ENCODE measurements around the gene SELENOO.

Gene SELENOO

DNA sequence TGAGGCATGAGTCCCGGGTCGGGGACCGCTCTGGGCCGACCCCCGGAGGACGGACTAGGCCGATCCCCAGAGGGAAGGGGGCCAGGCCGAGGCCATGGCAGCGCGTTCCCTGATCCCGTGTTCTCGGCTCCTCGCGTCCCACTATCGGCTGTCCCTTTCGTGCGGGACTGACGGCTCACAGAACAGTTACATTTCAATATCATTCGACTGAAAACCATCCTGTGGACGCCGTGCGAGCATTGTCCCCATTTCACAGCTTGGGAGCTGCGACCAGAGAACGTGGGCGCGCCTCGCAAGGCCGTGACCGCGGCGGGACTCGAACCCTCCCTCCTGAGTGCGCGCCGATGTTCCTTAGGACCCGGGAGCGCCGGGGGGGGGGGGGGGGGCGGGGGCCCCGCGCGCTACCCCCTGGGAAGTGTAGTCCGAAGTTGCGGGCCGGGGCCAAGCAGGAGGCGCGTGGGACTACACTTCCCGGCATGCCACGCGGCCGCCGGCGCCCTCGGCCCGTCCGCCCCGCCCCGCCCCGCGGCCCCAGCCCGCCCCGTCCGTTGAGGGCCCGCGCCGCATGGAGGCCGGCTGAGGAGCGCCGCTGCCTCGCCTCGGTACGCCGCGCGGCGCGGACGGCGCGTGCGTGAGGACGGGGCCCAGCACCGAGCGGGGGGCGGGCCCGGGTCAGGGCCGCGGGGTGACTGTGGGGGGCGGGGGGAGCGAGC is 15.3 kb upstream of the SELENOO start, which contains the start of gene TRABD:
TRABD (plus strand) TSS at position 539 of the 713 bp plus-strand sequence. CDS start 7,148 bp downstream, outside the sequence.
- peak; percentile 31 for DNase-seq

DNA sequence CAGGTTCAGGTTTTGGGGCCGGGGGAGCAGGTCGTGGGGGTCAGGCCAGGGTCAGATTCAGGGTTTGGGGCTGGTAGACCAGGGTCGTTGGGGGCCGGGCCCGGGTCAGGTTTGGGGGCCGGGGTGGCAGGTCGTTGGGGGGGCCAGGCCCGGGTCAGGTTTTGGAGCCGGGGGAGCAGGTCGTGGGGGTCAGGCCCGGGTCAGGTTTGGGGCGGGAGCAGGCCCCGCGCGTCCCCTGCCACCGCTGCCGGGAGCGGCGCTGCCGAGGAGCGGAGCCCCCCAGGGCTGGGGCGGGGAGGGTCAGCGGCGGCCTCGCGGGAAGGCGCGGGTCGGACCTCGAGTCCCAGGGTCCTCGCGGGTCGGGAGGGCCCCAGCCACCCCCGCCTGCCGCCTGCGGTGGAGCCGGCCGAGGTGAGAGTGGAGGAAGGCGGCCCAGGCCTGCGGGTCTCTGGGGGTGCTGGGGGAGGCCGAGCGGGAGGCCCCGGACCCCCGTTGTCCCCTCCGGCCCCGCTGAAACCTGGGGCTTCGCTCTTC is 14.6 kb upstream of the SELENOO start:
- no peak for DNase-seq

DNA sequence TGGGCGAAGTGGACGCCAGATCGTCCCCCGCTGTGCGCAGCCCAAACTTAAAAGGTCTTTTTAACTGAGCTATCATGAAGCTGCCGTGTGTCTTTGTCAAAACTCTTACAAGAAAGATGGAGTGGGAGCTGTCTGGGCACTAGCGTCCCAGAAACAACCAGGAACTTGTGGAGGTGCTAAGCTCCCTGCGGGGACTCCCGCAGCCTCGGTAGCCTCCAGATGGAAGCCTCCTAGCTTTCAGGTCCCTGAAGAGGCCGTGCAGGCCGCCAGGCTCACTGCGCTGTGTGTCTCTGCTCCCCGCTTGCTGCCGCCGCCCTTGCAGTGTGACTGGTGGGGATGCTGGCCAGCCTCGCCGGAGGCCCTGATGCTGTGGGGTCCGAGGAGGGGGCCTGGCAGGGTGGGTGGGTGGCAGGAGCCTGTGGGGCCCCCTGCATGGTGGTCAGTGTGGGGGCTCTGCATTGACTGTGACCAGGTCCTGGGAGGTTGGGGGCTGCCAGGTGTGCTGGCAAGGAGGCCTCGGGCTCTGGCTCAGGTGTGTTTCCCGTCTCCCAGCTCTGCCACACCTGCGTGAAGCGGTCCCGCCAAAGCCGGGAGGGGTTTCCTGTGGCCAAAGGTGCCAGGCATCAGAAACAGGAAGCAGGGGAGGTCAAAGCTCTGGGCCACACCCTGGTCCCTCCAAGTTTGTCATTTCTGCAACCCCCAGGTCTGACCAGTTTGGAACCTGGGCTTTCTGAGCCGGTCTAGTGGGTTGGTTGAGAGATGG is 13.9 kb upstream of the SELENOO start:
- DNase-seq, result no peak

DNA sequence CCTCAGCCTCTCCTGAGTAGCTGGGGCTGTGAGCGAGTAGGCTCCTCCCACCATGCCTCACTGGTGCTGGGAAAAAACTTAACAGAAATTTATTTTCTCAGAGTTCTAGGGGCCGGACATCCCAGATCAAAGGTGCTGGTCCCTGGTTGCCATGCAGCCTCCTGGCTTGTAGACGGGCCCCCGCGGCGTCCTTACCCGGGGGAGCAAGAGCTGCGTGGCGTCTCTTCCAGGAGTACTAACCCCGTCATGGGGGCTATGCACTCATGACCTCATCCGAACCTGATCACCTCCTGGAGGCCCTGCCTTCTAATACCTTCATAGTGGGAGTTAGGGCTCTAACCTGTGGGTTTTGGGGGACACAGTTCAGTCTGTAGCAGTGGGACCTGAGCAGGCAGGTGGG is 12.5 kb upstream of the SELENOO start:
- DNase-seq, result no peak

DNA sequence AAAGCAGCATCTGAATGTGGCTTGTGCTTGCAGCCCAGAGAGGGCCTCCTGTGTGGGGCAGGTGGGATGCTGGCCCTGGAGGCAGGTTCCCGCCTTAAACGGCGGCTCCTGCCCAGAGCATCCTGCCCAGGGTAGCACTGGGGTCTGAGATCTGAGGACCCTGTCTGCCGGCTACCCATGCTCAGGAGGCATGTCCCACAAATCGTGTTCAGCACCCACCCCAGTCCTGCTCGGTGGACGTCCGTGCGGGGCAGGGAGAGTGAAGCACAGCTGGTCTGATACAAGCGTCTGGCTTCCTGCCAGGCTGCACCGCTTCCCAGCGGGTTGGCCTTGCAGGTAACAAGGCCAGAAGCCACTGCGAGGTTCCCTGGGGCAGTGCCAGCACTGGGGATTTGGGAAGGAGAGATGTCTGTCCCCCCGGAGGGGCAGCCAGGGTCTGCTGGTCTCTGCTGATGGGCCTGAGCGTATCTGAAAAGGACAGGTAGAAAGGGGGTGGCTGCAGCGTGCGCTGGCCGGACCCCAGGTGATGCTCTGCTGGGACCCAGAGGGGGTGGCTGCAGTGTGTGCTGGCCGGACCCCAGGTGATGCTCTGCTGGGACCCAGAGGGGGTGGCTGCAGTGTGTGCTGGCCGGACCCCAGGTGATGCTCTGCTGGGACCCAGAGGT is 11.5 kb upstream of the SELENOO start:
- no peak for DNase-seq

DNA sequence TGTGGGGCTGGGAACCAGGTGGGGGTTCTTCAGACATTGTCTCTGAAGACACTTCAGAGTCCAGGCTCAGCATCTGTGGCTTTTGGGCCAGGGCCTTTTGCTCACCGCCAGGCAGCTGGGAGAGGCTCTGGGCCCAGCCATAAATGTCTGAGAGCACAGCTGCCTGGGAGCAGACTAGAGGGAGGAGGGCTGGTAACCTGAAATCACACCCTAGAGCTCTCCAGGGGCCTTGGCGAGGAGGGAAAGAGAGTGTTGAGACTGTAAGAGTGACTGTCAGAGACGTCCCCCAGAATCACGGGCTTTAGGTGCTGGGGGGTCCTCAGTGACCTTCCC is 11.0 kb upstream of the SELENOO start:
- no peak for DNase-seq

DNA sequence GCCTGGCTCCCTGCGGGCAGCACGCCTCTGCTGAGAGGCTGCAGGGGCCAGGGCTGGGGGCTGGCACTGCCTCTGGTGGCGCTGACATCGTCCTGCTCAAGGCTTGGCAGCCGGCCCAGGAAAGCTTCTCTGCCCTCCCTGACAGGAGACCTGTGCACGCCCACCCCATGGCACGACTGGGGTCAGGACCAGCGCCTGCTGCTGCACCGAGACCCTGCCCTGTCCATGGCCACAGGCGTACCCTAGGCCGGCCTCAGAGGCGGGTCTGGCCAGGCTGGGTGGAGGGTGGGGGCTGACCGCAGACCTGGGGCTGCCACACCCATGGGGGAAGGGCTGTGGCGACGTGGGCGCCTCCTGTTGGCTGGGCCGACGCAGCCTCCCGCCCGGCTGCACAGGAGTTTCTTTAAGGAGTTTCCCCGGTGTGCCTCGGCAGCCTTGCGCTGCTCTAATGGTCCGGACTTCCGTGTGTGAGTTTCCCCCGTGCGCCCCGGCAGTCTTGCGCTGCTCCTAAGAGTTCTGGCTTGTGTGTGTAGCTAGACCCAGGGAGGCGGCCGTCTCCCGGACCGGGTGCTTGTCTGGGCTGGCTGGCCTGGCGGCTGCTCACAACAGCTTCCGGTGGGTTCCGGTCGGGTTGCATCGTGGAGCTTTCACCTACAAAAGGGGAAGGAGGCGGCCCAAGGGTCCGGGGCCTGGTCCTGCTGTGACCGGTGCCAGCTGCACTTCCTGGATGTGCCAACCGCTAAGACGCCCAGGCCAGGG is 10.4 kb upstream of the SELENOO start:
- DNase-seq, result no peak

DNA sequence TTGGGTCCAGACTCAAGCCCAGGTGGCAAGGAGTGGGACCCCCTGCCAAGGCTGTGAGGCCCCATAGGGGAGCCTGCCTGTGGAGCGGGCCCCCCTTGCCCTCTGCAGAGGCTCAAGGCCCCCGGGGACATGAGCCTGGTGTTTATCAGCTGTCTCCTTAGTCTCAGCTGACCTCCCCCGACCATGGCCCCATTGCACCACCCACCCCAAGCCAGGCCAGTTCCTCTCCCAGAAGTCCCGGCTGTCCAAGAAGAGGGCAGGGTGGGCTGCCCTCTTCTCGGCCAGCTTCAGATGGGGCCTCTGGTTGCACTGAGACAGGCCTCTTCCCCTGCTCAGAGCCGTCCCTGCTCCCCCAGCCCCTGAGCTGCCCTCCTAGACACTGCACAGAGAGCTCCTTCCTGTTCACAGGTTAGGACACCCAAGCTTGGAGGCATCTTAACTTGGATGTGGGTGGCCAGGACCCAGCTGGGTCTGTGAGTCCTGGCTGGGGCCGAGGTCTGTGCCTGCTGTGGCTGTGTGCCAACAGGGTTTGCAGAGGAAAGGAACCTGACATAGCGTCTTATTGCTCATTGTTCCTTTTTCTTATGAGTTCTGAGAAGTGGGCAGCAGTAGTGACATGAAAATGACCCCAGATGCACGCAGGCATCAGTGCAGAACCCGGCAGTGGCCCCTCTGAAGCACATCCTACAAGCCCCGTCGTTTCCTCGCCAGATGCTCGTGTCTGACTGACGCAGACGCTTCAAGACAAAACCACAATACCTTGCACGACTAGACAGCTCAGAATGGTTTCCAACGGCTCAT is 9.7 kb upstream of the SELENOO start:
- no peak for DNase-seq

DNA sequence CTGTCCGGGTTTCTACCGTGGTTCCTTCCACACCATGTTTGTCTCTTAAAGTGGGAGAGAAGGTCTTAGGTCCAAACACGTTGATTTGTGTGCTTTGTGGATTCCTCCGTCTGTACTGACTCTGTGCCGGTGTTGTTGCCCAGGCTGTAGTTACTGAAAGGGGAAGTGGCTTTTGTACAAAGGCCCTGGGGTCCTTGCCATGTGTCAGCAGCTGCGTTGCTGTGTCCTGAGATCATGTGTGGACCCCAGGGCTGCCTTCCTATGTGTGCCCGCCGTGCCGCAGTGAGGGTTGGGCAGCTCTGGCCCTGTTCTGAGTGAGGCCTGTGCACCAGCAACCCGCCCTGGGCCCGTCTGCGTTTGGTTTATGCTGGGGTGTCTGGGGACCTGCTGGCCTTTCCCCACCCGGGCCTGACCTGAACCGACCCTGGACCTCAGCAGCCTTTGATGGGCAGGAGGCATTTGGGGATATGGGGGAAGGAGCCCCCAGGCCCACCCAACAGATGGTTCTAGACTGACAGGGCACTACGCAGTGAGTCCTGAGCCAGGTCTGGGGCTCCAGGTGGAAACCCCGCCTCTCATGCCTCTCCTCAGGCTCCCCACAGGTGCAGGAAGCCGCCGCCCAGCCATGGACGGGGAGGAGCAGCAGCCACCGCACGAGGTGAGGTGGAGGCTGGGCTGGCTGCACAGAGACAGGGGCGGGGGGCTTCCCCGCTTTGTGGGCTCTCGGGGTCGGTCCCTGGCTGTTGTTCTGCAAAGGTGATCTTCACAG is 8.2 kb upstream of the SELENOO start:
- DNase-seq, result no peak

DNA sequence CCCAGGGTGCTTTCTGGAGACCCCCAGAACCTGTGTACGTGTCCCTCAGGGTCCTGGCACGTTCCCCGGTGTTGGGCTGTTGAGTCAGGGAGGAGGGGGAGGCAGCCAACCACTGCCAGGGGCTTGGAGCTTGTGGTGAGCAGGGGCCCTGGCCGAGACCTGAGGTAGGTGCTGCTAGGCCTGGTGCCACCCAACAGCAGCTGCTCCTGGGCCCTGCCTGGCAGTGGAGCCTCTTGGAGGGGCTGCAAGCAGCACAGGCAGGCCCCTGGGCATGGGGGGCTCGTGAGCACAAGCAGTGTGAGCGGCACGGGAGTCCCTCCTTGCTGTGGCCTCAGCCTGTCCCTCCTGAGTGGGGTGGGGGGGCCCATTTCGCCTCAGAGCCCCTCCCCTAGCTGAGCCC is 7.2 kb upstream of the SELENOO start:
- DNase-seq, result no peak

DNA sequence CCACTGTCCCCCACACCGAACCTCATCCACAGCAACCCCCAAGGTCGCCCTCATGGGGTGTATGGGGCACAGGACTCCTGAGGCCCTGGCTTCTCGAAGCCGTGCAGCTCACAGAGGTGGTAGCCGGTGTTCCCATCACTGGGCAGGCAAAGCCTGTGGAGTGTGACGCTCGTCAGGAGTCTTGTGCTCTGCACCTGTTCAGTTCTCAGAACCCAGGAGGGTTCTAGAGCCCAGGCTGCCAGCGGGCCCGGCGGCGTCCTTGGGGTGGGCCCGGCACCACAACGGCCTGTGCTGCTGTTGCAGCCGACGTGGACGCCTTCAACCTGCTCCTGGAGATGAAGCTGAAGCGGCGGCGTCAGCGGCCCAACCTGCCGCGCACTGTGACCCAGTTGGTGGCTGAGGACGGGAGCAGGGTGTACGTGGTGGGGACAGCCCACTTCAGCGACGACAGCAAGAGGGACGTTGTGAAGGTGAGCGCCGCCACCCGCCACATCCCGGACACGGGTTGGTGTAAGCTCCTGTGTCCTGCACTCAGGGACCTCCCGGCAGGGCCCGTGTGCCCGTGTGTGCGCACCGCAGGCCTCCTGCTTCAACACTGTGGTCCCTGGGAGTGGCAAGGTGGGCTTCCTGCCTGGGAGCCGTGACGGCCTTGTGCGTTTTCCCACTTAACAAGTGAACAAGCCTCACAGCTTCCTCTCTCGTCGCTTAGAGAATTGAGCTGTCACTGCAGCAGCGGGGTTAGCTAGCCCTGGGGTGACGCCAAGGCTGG is 6.6 kb upstream of the SELENOO start:
- DNase-seq, result no peak

DNA sequence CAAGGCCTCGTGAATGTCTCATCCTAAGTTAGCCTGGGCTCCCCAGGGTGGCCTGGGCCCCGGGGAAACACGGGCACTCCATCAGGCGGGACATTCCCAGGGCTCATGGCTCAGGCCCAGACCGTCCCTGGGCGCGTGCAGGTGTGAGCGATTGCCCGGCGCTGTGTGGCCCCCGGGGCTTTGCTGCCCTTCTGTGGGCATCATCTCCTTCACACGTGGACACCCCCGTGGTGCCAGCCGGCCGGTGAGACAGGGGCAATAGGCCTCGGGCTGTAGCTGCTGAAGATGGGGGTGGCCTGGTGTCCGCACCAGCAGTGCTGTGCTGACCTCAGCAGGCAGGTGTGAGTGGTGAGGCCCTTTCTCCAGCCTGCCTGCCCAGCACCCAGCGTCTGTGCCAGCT is 4.6 kb upstream of the SELENOO start:
- no peak for DNase-seq

DNA sequence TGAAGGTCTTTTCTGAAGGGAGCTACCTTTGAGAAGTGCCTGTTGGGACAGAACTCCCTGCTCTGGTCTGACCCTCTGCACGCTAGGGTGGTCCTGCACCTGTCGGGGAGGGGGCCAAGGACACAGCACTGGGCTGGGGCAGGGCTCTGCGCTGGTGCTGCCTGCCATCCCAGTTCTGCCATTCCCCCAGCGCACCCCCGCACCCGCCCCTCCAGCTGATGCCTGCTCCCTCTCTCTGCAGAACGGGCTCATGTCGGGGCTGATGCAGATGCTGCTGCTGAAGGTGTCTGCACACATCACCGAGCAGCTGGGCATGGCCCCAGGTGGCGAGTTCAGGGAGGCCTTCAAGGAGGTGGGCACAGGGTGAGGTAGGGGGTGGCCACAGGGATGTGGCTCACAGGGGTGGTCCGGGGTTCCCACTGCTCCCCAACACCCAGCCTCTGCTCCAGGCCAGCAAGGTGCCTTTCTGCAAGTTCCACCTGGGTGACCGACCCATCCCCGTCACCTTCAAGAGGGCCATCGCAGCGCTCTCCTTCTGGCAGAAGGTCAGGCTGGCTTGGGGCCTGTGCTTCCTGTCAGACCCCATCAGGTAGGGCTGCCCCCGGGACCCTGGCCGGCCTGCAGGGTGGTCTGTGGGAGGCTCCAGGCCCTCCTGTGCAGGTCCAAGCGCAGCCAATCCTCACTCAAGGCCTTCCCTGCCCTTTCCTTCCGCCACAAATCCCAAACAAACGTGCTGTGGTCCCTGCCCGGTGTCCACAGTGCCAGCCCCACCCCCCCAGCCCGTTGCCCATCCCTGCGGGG is 3.6 kb upstream of the SELENOO start:
- DNase-seq, result no peak

DNA sequence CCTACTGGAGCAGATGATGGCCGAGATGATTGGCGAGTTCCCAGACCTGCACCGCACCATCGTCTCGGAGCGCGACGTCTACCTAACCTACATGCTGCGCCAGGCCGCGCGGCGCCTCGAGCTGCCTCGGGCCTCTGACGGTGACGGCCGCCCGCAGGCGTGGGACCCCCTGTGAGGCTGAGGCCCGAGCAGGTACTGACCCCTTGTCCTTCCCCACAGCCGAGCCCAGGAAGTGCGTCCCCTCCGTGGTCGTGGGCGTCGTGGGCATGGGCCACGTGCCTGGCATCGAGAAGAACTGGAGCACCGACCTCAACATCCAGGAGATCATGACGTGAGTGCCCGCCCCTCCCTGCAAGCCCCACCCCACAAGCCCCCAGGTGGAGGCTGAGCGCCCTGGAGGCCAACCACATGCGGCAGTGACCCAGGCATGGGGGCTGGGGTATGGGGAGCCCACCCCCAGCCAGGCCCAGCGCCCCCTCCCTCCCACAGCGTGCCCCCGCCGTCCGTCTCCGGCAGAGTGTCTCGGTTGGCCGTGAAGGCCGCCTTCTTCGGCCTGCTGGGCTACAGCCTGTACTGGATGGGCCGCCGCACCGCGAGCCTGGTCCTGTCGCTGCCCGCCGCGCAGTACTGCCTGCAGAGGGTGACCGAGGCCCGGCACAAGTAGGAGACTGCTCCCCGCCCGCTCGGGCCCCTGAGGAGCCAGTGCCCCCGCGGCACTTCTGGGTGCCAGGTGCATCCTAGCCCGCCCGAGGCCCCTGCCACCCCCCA is 2.8 kb upstream of the SELENOO start:
- no peak for DNase-seq

DNA sequence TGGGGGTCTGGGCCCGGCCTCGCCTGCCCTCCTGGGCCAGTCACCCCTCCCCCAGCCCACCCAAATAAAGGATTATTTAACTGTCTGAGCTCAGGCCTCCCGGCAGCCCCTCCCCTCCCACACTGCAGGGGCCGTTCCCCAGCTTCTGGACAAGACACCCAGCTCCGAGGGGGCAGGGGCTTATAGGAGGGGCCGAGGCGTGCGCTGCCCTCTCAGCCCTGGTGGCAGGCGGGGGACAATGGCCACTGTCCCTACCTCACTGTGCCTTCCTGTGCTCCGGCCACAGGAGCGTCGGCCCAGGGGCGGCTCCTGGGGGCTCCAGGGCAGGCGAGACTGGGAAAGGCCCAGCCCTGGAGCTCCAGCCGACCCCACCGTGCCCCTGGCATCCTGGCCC is 2.2 kb upstream of the SELENOO start:
- DNase-seq, result no peak

DNA sequence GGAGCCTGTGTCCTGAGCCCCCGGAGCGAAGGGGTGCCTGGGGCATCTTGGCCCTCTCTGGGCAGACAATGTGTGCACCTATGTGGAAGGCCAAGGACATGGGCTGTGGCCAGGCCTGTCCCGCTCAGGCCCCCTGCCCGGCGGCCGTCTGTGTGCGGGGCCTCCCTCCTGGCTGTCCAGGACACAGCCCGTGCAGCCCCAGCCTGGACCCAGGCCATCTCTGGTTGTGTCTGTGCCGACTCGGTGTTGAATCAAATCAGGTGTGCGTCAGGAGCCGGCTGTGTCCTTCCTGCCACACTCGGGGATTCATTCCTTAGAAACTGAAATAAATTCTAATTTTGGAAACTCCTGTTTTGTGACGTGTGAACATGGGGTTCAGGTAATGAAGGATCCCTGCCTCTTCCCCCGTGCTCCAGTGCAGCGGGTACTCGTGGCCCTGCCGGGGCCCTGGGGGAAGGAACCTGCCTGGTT is 1.5 kb upstream of the SELENOO start:
- DNase-seq, result no peak

DNA sequence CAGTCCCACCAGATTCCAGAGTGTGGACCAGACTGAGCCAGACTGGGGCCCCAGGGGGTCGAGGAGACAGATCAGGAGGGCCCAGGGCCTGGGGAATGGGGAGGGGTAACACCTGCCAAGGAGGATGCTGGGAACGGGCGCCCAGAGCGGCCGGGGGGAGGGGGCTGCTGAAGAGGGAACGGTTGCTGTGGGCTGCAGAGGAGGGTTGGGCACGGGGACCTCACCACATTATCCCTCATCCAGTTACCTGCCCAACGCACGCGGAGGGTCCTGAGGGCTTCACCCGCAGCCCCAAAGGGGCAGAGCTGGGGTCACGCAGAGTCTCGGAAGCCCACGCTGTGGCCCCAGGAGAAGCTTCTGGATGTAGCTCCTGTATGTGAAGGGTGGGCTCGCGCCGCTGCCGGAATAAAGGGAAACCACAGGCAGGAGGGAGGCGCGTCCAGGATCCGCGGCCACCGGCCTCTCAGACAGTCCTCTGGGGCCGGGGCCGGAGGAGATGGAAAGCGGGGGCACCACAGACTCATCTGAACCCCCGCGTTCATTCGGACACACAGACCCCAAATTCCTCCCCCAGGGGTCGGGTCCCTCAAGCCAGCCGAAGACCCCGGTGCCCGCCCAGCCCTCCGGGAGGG is 866 bp upstream of the SELENOO start:
- no peak for DNase-seq

All from NCI-H526 treated with DMSO at 0.1 percent for 48 hours (cell line).